Measurements from ENCODE around the gene HTT. TPM values are rescaled to one million over a fixed set of nuclear protein-coding genes. Genes with fewer than 3 reads are reported as not detected.

The HTT gene
- total RNA-seq, 1 donor from 2014 or later: 49.8 TPM

DNA sequence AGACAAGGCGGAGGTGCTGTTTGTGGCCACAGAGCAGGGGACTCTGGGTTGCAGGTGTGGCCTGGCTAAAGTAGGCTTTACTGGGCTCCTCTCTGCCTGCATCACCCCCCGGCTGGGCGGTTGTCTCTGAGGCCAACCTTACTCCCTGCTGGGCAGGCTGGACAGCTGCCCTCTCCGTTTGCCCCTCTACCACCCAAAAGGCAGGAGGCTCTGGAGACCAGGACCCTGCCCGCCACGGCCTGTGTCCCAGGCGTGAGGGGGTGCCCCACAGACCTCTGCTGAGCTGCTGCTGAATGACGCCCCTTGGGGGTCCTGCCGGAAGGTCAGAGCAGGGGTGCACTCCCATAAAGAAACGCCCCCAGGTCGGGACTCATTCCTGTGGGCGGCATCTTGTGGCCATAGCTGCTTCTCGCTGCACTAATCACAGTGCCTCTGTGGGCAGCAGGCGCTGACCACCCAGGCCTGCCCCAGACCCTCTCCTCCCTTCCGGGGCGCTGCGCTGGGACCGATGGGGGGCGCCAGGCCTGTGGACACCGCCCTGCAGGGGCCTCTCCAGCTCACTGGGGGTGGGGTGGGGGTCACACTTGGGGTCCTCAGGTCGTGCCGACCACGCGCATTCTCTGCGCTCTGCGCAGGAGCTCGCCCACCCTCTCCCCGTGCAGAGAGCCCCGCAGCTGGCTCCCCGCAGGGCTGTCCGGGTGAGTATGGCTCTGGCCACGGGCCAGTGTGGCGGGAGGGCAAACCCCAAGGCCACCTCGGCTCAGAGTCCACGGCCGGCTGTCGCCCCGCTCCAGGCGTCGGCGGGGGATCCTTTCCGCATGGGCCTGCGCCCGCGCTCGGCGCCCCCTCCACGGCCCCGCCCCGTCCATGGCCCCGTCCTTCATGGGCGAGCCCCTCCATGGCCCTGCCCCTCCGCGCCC is 1.1 kb upstream of the HTT start:
- H3K36me3 ChIP-seq: no peaks in the 10 kb centered on the region
- TF ChIP-seq, protein P1, sequence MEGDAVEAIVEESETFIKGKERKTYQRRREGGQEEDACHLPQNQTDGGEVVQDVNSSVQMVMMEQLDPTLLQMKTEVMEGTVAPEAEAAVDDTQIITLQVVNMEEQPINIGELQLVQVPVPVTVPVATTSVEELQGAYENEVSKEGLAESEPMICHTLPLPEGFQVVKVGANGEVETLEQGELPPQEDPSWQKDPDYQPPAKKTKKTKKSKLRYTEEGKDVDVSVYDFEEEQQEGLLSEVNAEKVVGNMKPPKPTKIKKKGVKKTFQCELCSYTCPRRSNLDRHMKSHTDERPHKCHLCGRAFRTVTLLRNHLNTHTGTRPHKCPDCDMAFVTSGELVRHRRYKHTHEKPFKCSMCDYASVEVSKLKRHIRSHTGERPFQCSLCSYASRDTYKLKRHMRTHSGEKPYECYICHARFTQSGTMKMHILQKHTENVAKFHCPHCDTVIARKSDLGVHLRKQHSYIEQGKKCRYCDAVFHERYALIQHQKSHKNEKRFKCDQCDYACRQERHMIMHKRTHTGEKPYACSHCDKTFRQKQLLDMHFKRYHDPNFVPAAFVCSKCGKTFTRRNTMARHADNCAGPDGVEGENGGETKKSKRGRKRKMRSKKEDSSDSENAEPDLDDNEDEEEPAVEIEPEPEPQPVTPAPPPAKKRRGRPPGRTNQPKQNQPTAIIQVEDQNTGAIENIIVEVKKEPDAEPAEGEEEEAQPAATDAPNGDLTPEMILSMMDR (IDR thresholded peaks at IDR 0.05): no peak
- TF ChIP-seq POLR2AphosphoS5 (IDR thresholded peaks at IDR 0.05; ENCODE audit: insufficient read depth in 1 of 2, low read depth in 1 of 2) (no peak), POLR2A (IDR thresholded peaks at IDR 0.05) (no peak)
- H3K27me3 ChIP-seq: no peaks in the 10 kb centered on the region
- peak overlapping the region; percentile 80 for H3K27ac ChIP-seq
- intact Hi-C loops (cut with DNase I): no loop called here
- no peaks in the 10 kb centered on the region for H3K9me3 ChIP-seq
- H3K4me3 ChIP-seq: peak overlapping the region; percentile 79 to 86
- DNase-seq (ENCODE audit: extremely low spot score in 2 of 2): peak in 1 of 2 donors; percentile 91
- H3K4me1 ChIP-seq: peaks cover 35% of the 10 kb centered on the region

DNA sequence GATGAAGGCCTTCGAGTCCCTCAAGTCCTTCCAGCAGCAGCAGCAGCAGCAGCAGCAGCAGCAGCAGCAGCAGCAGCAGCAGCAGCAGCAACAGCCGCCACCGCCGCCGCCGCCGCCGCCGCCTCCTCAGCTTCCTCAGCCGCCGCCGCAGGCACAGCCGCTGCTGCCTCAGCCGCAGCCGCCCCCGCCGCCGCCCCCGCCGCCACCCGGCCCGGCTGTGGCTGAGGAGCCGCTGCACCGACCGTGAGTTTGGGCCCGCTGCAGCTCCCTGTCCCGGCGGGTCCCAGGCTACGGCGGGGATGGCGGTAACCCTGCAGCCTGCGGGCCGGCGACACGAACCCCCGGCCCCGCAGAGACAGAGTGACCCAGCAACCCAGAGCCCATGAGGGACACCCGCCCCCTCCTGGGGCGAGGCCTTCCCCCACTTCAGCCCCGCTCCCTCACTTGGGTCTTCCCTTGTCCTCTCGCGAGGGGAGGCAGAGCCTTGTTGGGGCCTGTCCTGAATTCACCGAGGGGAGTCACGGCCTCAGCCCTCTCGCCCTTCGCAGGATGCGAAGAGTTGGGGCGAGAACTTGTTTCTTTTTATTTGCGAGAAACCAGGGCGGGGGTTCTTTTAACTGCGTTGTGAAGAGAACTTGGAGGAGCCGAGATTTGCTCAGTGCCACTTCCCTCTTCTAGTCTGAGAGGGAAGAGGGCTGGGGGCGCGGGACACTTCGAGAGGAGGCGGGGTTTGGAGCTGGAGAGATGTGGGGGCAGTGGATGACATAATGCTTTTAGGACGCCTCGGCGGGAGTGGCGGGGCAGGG is 568 bp downstream of the HTT start:
- H3K9me3 ChIP-seq: no peaks in the 10 kb centered on the region
- H3K36me3 ChIP-seq: no peaks in the 10 kb centered on the region
- H3K27me3 ChIP-seq: no peaks in the 10 kb centered on the region
- DNase-seq (ENCODE audit: extremely low spot score in 2 of 2): no peak
- H3K4me1 ChIP-seq: peaks cover 35% of the 10 kb centered on the region
- H3K27ac ChIP-seq: peak overlapping the region; percentile 85
- H3K4me3 ChIP-seq: peak overlapping the region; percentile 79 to 87
- TF ChIP-seq POLR2A (IDR thresholded peaks at IDR 0.05) (no peak), POLR2AphosphoS5 (IDR thresholded peaks at IDR 0.05; ENCODE audit: insufficient read depth in 1 of 2, low read depth in 1 of 2) (no peak)
- TF ChIP-seq, protein P1 (IDR thresholded peaks at IDR 0.05): no peak
- intact Hi-C loops (cut with DNase I): no loop called here

DNA sequence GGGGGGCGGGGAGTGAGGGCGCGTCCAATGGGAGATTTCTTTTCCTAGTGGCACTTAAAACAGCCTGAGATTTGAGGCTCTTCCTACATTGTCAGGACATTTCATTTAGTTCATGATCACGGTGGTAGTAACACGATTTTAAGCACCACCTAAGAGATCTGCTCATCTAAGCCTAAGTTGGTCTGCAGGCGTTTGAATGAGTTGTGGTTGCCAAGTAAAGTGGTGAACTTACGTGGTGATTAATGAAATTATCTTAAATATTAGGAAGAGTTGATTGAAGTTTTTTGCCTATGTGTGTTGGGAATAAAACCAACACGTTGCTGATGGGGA is 1.1 kb downstream of the HTT start:
- Histone ChIP-seq H3K36me3 (no peaks in the 10 kb centered on the region), H3K27ac (peak overlapping the region; percentile 85), H3K9me3 (no peaks in the 10 kb centered on the region), H3K4me1 (peaks cover 35% of the 10 kb centered on the region), H3K27me3 (no peaks in the 10 kb centered on the region), H3K4me3 (peak overlapping the region; percentile 79 to 87)
- intact Hi-C loops (cut with DNase I): no loop called here
- TF ChIP-seq, protein P1 (IDR thresholded peaks at IDR 0.05): no peak
- no peak for TF ChIP-seq POLR2AphosphoS5 (IDR thresholded peaks at IDR 0.05; ENCODE audit: insufficient read depth in 1 of 2, low read depth in 1 of 2)
- TF ChIP-seq POLR2A (IDR thresholded peaks at IDR 0.05): no peak
- DNase-seq (ENCODE audit: extremely low spot score in 2 of 2): no peak

DNA sequence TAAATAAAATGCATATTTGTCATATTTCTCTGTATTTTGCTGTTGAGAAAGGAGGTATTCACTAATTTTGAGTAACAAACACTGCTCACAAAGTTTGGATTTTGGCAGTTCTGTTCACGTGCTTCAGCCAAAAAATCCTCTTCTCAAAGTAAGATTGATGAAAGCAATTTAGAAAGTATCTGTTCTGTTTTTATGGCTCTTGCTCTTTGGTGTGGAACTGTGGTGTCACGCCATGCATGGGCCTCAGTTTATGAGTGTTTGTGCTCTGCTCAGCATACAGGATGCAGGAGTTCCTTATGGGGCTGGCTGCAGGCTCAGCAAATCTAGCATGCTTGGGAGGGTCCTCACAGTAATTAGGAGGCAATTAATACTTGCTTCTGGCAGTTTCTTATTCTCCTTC is 3.3 kb downstream of the HTT start:
- intact Hi-C loops (cut with DNase I): no loop called here
- Histone ChIP-seq H3K4me3 (no peak overlapping the region), H3K36me3 (no peaks in the 10 kb centered on the region), H3K27ac (no peak overlapping the region), H3K27me3 (no peaks in the 10 kb centered on the region), H3K4me1 (peaks cover 35% of the 10 kb centered on the region), H3K9me3 (no peaks in the 10 kb centered on the region)
- no peak for DNase-seq (ENCODE audit: extremely low spot score in 2 of 2)
- TF ChIP-seq, protein P1 (IDR thresholded peaks at IDR 0.05): no peak
- no peak for TF ChIP-seq POLR2A (IDR thresholded peaks at IDR 0.05)
- TF ChIP-seq POLR2AphosphoS5 (IDR thresholded peaks at IDR 0.05; ENCODE audit: insufficient read depth in 1 of 2, low read depth in 1 of 2): no peak
